Caco-2 (cell line): ENCODE data around the gene XG. TPM values are rescaled to one million over a fixed set of nuclear protein-coding genes. Genes with fewer than 3 reads are reported as not detected.

Experiments
- BruUV-seq: library from RNA; stranded (reverse); fragments of 400-500 nt; replicated peaks from 2 replicates; lab custom pipeline; 2021; lab: Mats Ljungman, UMichigan
- CTCF ChIA-PET: fragments of 300-600 bp; sonication (Branson Sonifier 250); formaldehyde crosslinking; loops from one replicate; lab custom pipeline; 2022; ENCODE audit warnings: antibody characterized with exemption; lab: Charles Lee
- POLR2A ChIA-PET: fragments of 300-600 bp; sonication (Branson Sonifier 250); formaldehyde crosslinking; loops from one replicate; lab custom pipeline; 2022; ENCODE audit warnings: antibody characterized with exemption; lab: Charles Lee
- DNase-seq, 2 experiments: peaks; one replicate each; pipeline versions ENCODE4 v3.0.0 to v3.0.0-alpha.2; 2020 to 2022
- H3K27me3 ChIP-seq: replicated peaks from 2 replicates; pipeline ENCODE4 v1.6.0; 2011; ENCODE audit warnings: low read length; ENCODE audit not compliant: control insufficient read depth, insufficient read depth
- H3K36me3 ChIP-seq: 2 replicates; pipeline ENCODE4 v1.5.1; 2011; ENCODE audit warnings: low read length; ENCODE audit not compliant: control insufficient read depth, insufficient read depth
- H3K4me1 ChIP-seq: fragments of 250-450 bp; sonication (Bioruptor Pico); 2 replicates; pipeline ENCODE4 v1.5.1; 2020; ENCODE audit warnings: mild to moderate bottlenecking
- H3K4me3 ChIP-seq: 2 replicates; pipeline ENCODE4 v1.5.1; 2011; ENCODE audit warnings: low read depth, mild to moderate bottlenecking, control low read depth, low read length
- H3K9me3 ChIP-seq: fragments of 250-450 bp; sonication (Bioruptor Pico); 2 replicates; pipeline ENCODE4 v1.5.1; 2020; ENCODE audit warnings: mild to moderate bottlenecking, moderate library complexity
- H3K27ac Mint-ChIP-seq: one replicate; pipeline ENCODE4 v1.8.0; 2022; ENCODE audit warnings: mixed read lengths; ENCODE audit not compliant: unreplicated experiment
- H3K27me3 Mint-ChIP-seq: one replicate; pipeline ENCODE4 v1.8.0; 2022; ENCODE audit warnings: mixed read lengths; ENCODE audit not compliant: insufficient read depth, unreplicated experiment
- H3K36me3 Mint-ChIP-seq: one replicate; pipeline ENCODE4 v1.8.0; 2022; ENCODE audit warnings: mild to moderate bottlenecking, mixed read lengths; ENCODE audit not compliant: insufficient read depth, unreplicated experiment
- H3K4me1 Mint-ChIP-seq: one replicate; pipeline ENCODE4 v1.8.0; 2022; ENCODE audit warnings: low read depth, mixed read lengths; ENCODE audit not compliant: unreplicated experiment
- H3K4me3 Mint-ChIP-seq: one replicate; pipeline ENCODE4 v1.8.0; 2022; ENCODE audit warnings: mild to moderate bottlenecking, moderate library complexity, mixed read lengths; ENCODE audit not compliant: unreplicated experiment
- H3K9me3 Mint-ChIP-seq: one replicate; pipeline ENCODE4 v1.8.0; 2022; ENCODE audit warnings: mixed read lengths; ENCODE audit not compliant: unreplicated experiment
- CTCF ChIP-seq, 2 experiments: fragments of 200-600 bp in 1 of 2; IDR thresholded peaks; 1 replicate in 1 of 2; 2 replicates in 1 of 2; pipeline versions ENCODE4 v1.5.1 to v1.8.0; 2011 to 2022; ENCODE audit warnings: antibody characterized with exemption in 1 of 2, control low read depth in 1 of 2, inconsistent platforms in 1 of 2, low read depth in 1 of 2, low read length in 1 of 2, mild to moderate bottlenecking in 1 of 2, moderate library complexity in 1 of 2; ENCODE audit not compliant: insufficient read depth in 1 of 2, severe bottlenecking in 1 of 2, unreplicated experiment in 1 of 2
- intact Hi-C: fragments of 100-400 bp; cut with micrococcal nuclease; formaldehyde crosslinking; loops from one replicate; pipeline ENCODE4 v1.10.0; 2022; ENCODE audit not compliant: unreplicated experiment
- total RNA-seq: library from RNA; stranded (reverse); gene quantifications from 2 replicates; pipeline ENCODE4 v1.2.3, GENCODE V29; 2022

Gene XG
- total RNA-seq, 1 experiment from 2014 or later, result 1.2 TPM

GRCh38 chrX:2828959-2829411 lies 77.1 kb downstream of the XG start:
- BruUV-seq, result no TSS peak
- ChIA-PET POLR2A (no interaction called here), CTCF (no interaction called here)
- Histone ChIP-seq H3K9me3 (no peaks in the 10 kb centered on the region), H3K27me3 (no peaks in the 10 kb centered on the region), H3K4me1 (0 out of 2 replicates have a peak, but pooled peaks cover 5% of the 10 kb centered on the region), H3K4me3 (peak overlapping the region; percentile 68), H3K36me3 (no peaks in the 10 kb centered on the region; the same call in 1 of the 2 replicates)
- intact Hi-C loops, result no loop called here
- Mint-ChIP-seq H3K27me3 (no peaks in the 10 kb centered on the region), H3K4me3 (peak overlapping the region; percentile 60), H3K4me1 (no peaks in the 10 kb centered on the region), H3K27ac (no peak overlapping the region), H3K9me3 (no peaks in the 10 kb centered on the region), H3K36me3 (peaks cover 23% of the 10 kb centered on the region)
- TF ChIP-seq CTCF (IDR thresholded peaks at IDR 0.05; ENCODE audit: insufficient read depth in 1 of 2, low read depth in 1 of 2, low read length in 1 of 2, severe bottlenecking in 1 of 2, unreplicated experiment in 1 of 2), result no peak
- peak; percentile 16 to 37 for DNase-seq

DNA sequence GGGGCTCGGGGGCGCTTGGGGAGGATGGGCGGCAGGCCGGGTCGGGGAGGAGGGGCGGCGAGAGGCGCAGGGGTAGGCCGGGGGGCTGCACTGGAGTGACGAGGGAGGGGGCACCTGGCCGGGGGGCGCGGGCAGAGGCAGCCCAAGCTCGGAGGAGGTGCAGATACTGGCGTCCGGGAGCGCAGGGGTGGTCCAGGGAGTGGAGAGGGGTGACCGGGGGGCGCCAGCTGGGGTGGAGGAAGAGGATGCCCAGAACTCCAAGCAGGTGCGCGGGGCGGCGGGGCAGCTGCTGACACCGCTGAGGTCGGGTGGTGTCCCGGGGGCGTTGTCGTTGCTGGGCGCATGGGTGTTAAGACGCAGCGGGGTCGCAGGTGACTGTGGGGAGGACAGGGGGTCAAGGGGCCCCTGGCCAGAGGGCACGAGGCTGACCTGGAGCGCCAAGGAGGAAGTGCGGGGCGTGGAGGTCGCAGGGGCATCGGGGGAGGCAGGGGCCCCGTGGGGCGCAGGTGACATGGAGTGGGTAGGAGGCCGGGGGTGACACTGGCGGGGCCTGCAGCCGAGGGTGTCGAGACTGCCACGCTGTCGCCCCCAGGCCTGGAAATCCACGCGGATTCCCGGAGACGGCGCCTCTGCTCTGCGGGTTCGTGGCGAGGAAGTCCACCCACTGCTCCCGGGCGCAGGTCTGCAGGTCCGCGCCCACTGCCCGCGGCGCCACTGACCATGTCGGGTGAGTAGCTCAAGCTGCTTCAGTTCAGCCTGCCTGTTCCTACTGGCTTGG lies 77.8 kb downstream of the XG start:
- no peak overlapping the region for H3K27ac Mint-ChIP-seq
- Histone ChIP-seq H3K4me1 (0 out of 2 replicates have a peak, but pooled peaks cover 5% of the 10 kb centered on the region), H3K27me3 (no peaks in the 10 kb centered on the region), H3K4me3 (peak overlapping the region; percentile 68), H3K9me3 (no peaks in the 10 kb centered on the region), H3K36me3 (no peaks in the 10 kb centered on the region; the same call in 1 of the 2 replicates)
- intact Hi-C loops, result no loop called here
- H3K4me3 Mint-ChIP-seq, result peak overlapping the region; percentile 60
- no peak for TF ChIP-seq CTCF (IDR thresholded peaks at IDR 0.05; ENCODE audit: insufficient read depth in 1 of 2, low read depth in 1 of 2, low read length in 1 of 2, severe bottlenecking in 1 of 2, unreplicated experiment in 1 of 2)
- ChIA-PET CTCF (no interaction called here), POLR2A (no interaction called here)
- no TSS peak for BruUV-seq
- H3K4me1 Mint-ChIP-seq, result no peaks in the 10 kb centered on the region
- H3K27me3 Mint-ChIP-seq, result no peaks in the 10 kb centered on the region
- H3K9me3 Mint-ChIP-seq, result no peaks in the 10 kb centered on the region
- peaks cover 29% of the 10 kb centered on the region for H3K36me3 Mint-ChIP-seq
- DNase-seq, result no peak

DNA sequence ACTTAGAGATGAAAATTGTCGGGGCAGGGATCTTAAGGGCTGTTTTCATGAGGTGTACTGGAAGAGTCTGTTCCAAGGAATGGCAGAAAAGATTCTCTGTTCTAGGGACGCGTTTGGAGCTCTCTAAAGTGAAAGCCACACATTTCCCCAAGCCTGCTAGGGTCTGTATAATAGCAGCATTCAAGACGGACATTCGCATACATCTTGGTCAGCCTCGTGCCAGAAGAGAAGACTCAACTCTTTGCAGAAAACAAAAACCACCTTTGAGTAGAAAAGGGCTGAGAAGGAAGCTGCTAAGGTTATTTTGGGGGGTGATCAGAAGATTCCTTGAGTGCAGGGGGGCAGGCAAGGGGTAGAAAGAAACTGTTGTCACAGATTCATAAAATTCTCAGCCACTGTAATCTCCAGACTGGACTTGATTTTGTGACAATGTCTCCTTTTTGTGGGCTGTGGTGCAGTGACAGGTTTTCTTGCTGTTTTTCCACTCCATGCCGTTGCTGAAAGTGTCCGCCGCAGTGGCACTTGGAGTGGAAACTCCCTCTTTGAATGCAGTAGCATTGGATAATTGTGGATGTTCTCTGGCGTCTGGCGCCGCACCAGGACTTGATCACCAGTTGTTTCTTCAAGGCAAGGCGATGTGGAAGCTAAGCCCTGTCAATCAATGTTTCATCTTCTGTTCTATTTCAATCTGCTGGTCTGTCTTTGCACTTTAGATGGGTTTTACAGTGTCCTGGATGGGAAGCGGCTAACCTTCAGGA lies 79.8 kb downstream of the XG start:
- no peak overlapping the region for H3K27ac Mint-ChIP-seq
- H3K4me1 ChIP-seq, result 0 out of 2 replicates have a peak, but pooled peaks cover 5% of the 10 kb centered on the region
- H3K9me3 ChIP-seq, result no peaks in the 10 kb centered on the region
- H3K9me3 Mint-ChIP-seq, result no peaks in the 10 kb centered on the region
- H3K4me3 Mint-ChIP-seq, result no peak overlapping the region
- POLR2A ChIA-PET, result no interaction called here
- peaks cover 40% of the 10 kb centered on the region for H3K36me3 Mint-ChIP-seq
- TF ChIP-seq CTCF (IDR thresholded peaks at IDR 0.05; ENCODE audit: insufficient read depth in 1 of 2, low read depth in 1 of 2, low read length in 1 of 2, severe bottlenecking in 1 of 2, unreplicated experiment in 1 of 2), result no peak
- H3K27me3 Mint-ChIP-seq, result no peaks in the 10 kb centered on the region
- no peaks in the 10 kb centered on the region for H3K4me1 Mint-ChIP-seq
- intact Hi-C loops, result no loop called here
- no peak for DNase-seq
- no peaks in the 10 kb centered on the region; the same call in 1 of the 2 replicates for H3K36me3 ChIP-seq
- CTCF ChIA-PET, result no interaction called here
- H3K4me3 ChIP-seq, result no peak overlapping the region
- BruUV-seq, result TSS peak; percentile 22
- H3K27me3 ChIP-seq, result no peaks in the 10 kb centered on the region
